Measurements from ENCODE around the gene TNNT3. TPM values are rescaled to one million over a fixed set of nuclear protein-coding genes. Genes with fewer than 3 reads are reported as not detected.

The TNNT3 gene
- total RNA-seq, 1 donor = not detected

DNA sequence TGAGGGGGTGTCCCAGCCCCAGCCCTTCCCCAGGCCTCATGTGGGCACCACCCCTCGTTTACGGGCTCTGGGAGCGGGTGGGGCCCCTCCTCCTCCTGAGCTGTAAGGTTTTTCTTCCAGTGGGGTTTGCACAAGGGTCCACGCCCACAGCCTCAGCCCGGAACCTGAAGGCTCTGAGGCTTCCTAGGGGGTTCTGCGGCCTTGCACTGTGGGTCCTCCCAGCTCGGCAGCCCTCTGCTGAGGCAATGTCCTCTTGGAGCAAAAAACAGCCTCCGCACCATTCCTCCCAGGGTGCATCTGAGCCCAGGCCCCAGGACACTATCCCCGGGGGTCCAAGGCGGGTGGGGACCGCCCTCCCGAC lies 64.1 kb downstream of the TNNT3 start:
- H3K9me3 ChIP-seq (ENCODE audit: low read depth, low read length) = no peaks in the 10 kb centered on the region
- no peak overlapping the region for H3K4me3 ChIP-seq (ENCODE audit: insufficient read depth, low read length)
- no peaks in the 10 kb centered on the region for H3K36me3 ChIP-seq (ENCODE audit: insufficient read depth, low read length)
- no peaks in the 10 kb centered on the region for H3K79me2 ChIP-seq (ENCODE audit: insufficient read depth, low read length)
- no peaks in the 10 kb centered on the region for H3K27me3 ChIP-seq (ENCODE audit: insufficient read depth, low read length)
- H2AFZ ChIP-seq (ENCODE audit: low read length) = no peak overlapping the region
- DNase-seq (ENCODE audit: insufficient read length, low spot score, missing footprints) = no peak
- H3K4me1 ChIP-seq (ENCODE audit: insufficient read depth, low read length) = no peaks in the 10 kb centered on the region
- TF ChIP-seq CTCF (IDR thresholded peaks at IDR 0.05; ENCODE audit: extremely low read depth, low read depth, low read length) = no peak
- no peaks in the 10 kb centered on the region for H4K20me1 ChIP-seq (ENCODE audit: insufficient read depth, low read length)
- no peak overlapping the region for H3K27ac ChIP-seq (ENCODE audit: low read depth, low read length)
- no peak overlapping the region for H3K4me2 ChIP-seq (ENCODE audit: insufficient read depth, low read length)

GRCh38 chr11:1987024-1987423 lies 67.5 kb downstream of the TNNT3 start:
- H3K4me1 ChIP-seq (ENCODE audit: insufficient read depth, low read length) = no peaks in the 10 kb centered on the region
- no peak overlapping the region for H3K4me2 ChIP-seq (ENCODE audit: insufficient read depth, low read length)
- H2AFZ ChIP-seq (ENCODE audit: low read length) = no peak overlapping the region
- no peaks in the 10 kb centered on the region for H3K9me3 ChIP-seq (ENCODE audit: low read depth, low read length)
- no peak for TF ChIP-seq CTCF (IDR thresholded peaks at IDR 0.05; ENCODE audit: extremely low read depth, low read depth, low read length)
- H3K36me3 ChIP-seq (ENCODE audit: insufficient read depth, low read length) = no peaks in the 10 kb centered on the region
- H3K27ac ChIP-seq (ENCODE audit: low read depth, low read length) = no peak overlapping the region
- H3K79me2 ChIP-seq (ENCODE audit: insufficient read depth, low read length) = no peaks in the 10 kb centered on the region
- DNase-seq (ENCODE audit: insufficient read length, low spot score, missing footprints) = no peak
- no peaks in the 10 kb centered on the region for H3K27me3 ChIP-seq (ENCODE audit: insufficient read depth, low read length)
- no peaks in the 10 kb centered on the region for H4K20me1 ChIP-seq (ENCODE audit: insufficient read depth, low read length)
- H3K4me3 ChIP-seq (ENCODE audit: insufficient read depth, low read length) = no peak overlapping the region

GRCh38 chr11:1988174-1988573 lies 68.7 kb downstream of the TNNT3 start:
- Histone ChIP-seq H3K4me2 (ENCODE audit: insufficient read depth, low read length) (no peak overlapping the region), H3K4me1 (ENCODE audit: insufficient read depth, low read length) (no peaks in the 10 kb centered on the region), H2AFZ (ENCODE audit: low read length) (no peak overlapping the region), H3K27ac (ENCODE audit: low read depth, low read length) (no peak overlapping the region), H3K9me3 (ENCODE audit: low read depth, low read length) (no peaks in the 10 kb centered on the region), H3K4me3 (ENCODE audit: insufficient read depth, low read length) (no peak overlapping the region), H4K20me1 (ENCODE audit: insufficient read depth, low read length) (no peaks in the 10 kb centered on the region), H3K36me3 (ENCODE audit: insufficient read depth, low read length) (no peaks in the 10 kb centered on the region), H3K27me3 (ENCODE audit: insufficient read depth, low read length) (no peaks in the 10 kb centered on the region), H3K79me2 (ENCODE audit: insufficient read depth, low read length) (no peaks in the 10 kb centered on the region)
- TF ChIP-seq CTCF (IDR thresholded peaks at IDR 0.05; ENCODE audit: extremely low read depth, low read depth, low read length) = no peak
- DNase-seq (ENCODE audit: insufficient read length, low spot score, missing footprints) = no peak

Other genes with a start within 250 kb of the TNNT3 start
- gene KRTAP5-6, start 222.5 kb upstream of the TNNT3 start, total RNA-seq = not detected in 2 replicates
- 15.0 and 18.1 TPM in 2 replicates for gene IFITM10, start 169.1 kb upstream of the TNNT3 start, total RNA-seq
- 491 and 519 TPM in 2 replicates for gene CTSD, start 155.8 kb upstream of the TNNT3 start, total RNA-seq
- 0.36 and 0.59 TPM in 2 replicates for gene SYT8, start 84.7 kb upstream of the TNNT3 start, total RNA-seq
- not detected in 2 replicates for gene TNNI2, start 80.7 kb upstream of the TNNT3 start, total RNA-seq
- 41.0 and 54.6 TPM in 2 replicates for gene LSP1, start 66.6 kb upstream of the TNNT3 start, total RNA-seq
- not detected in 2 replicates for gene PRR33, start 27.8 kb upstream of the TNNT3 start, total RNA-seq
- 84.9 and 94.5 TPM in 2 replicates for gene MRPL23, start 27.6 kb downstream of the TNNT3 start, total RNA-seq
- 4.3 and 9.4 TPM in 2 replicates for gene H19, start 78.1 kb downstream of the TNNT3 start, total RNA-seq
- 53.9 and 68.8 TPM in 2 replicates for gene IGF2, start 219.7 kb downstream of the TNNT3 start, total RNA-seq
- gene INS, start 241.5 kb downstream of the TNNT3 start, total RNA-seq = not detected in 2 replicates